AG04450 (cell line): ENCODE measurements around the gene LLGL2. TPM values are rescaled to one million over a fixed set of nuclear protein-coding genes. Genes with fewer than 3 reads are reported as not detected.

Source experiments
- CTCF ChIA-PET: fragments of 300-600, 350-600 bp; formaldehyde crosslinking; extraction: SDS; loops from one replicate; lab custom pipeline; 2022; ENCODE audit warnings: antibody characterized with exemption, inconsistent platforms; lab: Charles Lee
- POLR2A ChIA-PET: fragments of 350-600 bp; formaldehyde crosslinking; extraction: SDS; loops from one replicate; lab custom pipeline; 2021; ENCODE audit warnings: antibody characterized with exemption, inconsistent platforms; lab: Yijun Ruan, JAX
- DNase-seq: peaks from one replicate; pipeline ENCODE4 v3.0.0-alpha.2; 2011; ENCODE audit warnings: low read depth, low spot score
- H3K27ac ChIP-seq: one replicate; pipeline ENCODE4 v1.5.1; 2012; ENCODE audit warnings: low read depth, low read length, control low read depth
- H3K27me3 ChIP-seq: one replicate; pipeline ENCODE4 v1.6.0; 2012; ENCODE audit warnings: low read length; ENCODE audit not compliant: control insufficient read depth, insufficient read depth
- H3K4me3 ChIP-seq: 2 replicates; pipeline ENCODE4 v1.5.1; 2011; ENCODE audit warnings: mild to moderate bottlenecking, low read depth, low read length, control low read depth
- H3K9me3 ChIP-seq: 2 replicates; pipeline ENCODE4 v1.5.1; 2012; ENCODE audit warnings: low read length; ENCODE audit not compliant: control insufficient read depth, insufficient read depth
- polyA plus RNA-seq: library from polyadenylated mRNA; depleted of rRNA; stranded (reverse); fragments of >200 nt; gene quantifications from 2 replicates; pipeline ENCODE4 v1.2.3, GENCODE V29; 2011
- TF ChIP-seq, protein P1 (sequence below): IDR thresholded peaks from 2 replicates; pipeline ENCODE4 v1.5.1; 2011; ENCODE audit warnings: low read depth, low read length, control low read depth, inconsistent platforms

LLGL2 gene
- polyA plus RNA-seq, 1 experiment = 0.24 TPM

DNA sequence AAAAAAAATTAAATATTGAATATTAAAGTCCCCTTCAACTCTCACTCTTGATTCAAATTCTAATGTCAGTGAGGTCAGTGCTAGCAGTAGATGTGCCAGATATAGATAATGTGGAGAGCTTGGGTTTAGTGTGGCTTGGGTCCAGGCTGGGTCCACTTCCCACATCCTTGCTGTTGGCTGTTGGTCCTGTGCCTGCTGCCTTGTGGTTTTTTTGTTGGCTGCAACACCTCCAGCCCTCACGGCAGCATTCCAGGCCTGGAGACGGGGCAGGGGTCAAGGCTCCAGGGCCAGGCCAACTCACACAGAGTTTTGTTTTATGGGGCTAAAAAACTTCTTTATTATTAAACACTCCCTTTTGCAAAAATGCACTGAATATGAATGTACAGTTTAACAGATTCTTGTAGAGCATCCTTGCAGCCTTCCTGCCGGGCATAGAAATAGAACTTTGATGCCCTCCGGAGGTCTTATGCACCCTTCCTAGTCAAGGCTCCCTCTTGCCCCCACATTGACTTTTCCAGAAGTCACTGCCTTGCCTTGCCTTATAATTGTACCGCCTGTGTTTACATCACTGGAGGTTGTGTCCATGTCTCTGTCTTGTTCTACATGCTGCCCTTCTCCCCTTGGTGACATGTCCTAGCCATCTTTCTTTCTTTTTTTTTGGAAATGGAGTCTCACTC lies 36.6 kb downstream of the LLGL2 start:
- no peak overlapping the region for H3K4me3 ChIP-seq
- ChIA-PET POLR2A (no interaction called here), CTCF (no interaction called here)
- no peak overlapping the region for H3K27ac ChIP-seq
- TF ChIP-seq, protein P1, sequence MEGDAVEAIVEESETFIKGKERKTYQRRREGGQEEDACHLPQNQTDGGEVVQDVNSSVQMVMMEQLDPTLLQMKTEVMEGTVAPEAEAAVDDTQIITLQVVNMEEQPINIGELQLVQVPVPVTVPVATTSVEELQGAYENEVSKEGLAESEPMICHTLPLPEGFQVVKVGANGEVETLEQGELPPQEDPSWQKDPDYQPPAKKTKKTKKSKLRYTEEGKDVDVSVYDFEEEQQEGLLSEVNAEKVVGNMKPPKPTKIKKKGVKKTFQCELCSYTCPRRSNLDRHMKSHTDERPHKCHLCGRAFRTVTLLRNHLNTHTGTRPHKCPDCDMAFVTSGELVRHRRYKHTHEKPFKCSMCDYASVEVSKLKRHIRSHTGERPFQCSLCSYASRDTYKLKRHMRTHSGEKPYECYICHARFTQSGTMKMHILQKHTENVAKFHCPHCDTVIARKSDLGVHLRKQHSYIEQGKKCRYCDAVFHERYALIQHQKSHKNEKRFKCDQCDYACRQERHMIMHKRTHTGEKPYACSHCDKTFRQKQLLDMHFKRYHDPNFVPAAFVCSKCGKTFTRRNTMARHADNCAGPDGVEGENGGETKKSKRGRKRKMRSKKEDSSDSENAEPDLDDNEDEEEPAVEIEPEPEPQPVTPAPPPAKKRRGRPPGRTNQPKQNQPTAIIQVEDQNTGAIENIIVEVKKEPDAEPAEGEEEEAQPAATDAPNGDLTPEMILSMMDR = no peak
- H3K9me3 ChIP-seq = no peaks in the 10 kb centered on the region; the same call in 1 of the 2 replicates
- DNase-seq = no peak
- H3K27me3 ChIP-seq = peaks cover 33% of the 10 kb centered on the region

DNA sequence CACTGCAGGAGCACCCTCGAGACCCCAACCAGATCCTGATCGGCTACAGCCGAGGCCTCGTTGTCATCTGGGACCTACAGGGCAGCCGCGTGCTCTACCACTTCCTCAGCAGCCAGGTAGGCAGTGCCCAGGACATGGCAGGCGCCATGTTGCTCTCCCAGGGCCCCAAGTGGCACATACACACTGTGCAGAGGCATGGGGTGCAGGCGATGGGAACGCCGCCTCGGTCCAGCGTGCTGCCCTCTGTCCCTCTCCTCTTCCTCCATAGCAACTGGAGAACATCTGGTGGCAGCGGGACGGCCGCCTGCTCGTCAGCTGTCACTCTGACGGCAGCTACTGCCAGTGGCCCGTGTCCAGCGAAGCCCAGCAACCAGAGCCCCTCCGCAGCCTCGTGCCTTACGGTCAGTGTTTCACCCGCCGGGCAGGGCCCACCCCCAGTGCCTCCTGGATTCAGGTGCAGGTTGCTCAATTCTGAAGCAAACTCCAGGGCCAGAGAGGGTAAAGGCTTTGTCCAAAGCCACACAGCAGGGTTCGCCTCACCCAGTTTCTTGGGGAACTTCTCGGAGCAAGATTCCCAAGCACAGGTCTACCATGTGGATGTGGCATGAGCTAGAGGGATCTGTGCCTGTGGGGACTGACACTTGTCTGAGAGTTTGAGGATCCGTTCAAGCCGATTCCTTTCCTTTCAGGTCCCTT lies 37.7 kb downstream of the LLGL2 start:
- ChIA-PET CTCF (no interaction called here), POLR2A (no interaction called here)
- TF ChIP-seq, protein P1 = no peak

DNA sequence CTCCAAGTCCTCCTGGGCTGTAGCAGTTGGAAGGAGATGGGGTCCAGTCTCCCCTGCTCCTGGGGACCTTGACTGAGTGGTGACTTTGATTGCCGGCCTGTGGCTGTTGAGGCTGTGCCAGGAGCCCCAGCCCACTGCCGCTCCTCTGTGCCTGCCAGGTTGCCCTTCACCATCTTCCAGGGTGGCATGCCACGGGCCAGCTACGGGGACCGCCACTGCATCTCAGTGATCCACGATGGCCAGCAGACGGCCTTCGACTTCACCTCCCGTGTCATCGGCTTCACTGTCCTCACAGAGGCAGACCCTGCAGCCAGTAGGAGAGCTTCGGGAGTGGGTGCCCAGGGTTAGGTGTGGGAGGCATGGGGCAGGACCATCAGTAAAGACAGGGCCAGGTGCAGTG lies 38.7 kb downstream of the LLGL2 start:
- POLR2A ChIA-PET = no interaction called here
- H3K4me3 ChIP-seq = no peak overlapping the region

More for the DNA sequence above, 37.7 kb downstream of the LLGL2 start:
- Histone ChIP-seq H3K27ac (no peak overlapping the region), H3K9me3 (no peaks in the 10 kb centered on the region; the same call in 1 of the 2 replicates), H3K4me3 (no peak overlapping the region), H3K27me3 (peaks cover 37% of the 10 kb centered on the region)
- DNase-seq = no peak

DNA sequence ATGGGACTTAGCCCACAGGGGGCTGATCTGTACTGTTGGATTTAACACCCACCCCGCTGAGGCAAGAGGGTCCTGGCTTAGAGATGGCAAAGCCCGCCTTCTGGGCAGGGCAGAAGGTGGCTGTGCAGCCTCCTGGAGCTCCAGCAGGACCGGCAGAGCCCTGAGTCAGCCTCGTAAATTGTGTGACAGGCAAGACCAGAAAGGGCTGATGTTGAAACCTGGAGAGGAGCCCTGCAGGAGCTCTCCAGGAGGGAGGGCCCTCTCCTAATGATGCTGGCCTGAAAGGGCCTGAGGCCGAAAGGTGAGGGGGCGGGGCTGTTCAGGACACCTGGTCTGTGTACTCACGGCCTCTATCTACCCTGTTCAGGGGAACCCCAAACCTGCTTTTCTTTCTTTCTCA lies 39.6 kb downstream of the LLGL2 start:
- Histone ChIP-seq H3K9me3 (no peaks in the 10 kb centered on the region; the same call in 1 of the 2 replicates), H3K27ac (no peak overlapping the region), H3K4me3 (no peak overlapping the region), H3K27me3 (peaks cover 43% of the 10 kb centered on the region)
- TF ChIP-seq, protein P1 = no peak
- ChIA-PET POLR2A (no interaction called here), CTCF (no interaction called here)
- no peak for DNase-seq

More for the DNA sequence above, 38.7 kb downstream of the LLGL2 start:
- no peaks in the 10 kb centered on the region; the same call in 1 of the 2 replicates for H3K9me3 ChIP-seq
- no peak for DNase-seq
- peaks cover 43% of the 10 kb centered on the region for H3K27me3 ChIP-seq
- CTCF ChIA-PET = no interaction called here
- no peak overlapping the region for H3K27ac ChIP-seq
- TF ChIP-seq, protein P1 = no peak

DNA sequence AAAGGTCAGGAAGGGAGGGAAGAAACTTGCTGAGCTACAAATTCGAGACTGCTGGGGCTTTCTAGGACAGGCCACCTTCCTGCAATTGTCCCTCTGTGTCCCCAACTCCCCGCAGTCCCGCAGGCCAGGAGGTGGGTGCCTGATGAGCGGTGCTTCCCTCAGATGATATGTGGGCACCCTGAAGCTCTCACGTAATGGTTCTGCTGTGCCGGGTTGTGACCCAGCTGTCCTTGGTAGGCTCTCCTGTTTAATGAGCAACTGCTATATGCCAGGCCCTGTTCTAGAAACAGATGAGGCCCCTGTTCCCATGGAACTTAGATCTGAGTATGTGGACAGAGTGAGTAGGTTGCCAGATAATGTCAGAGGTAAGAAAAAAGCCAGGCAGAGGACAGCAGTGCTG lies 40.1 kb downstream of the LLGL2 start:
- TF ChIP-seq, protein P1 = no peak
- POLR2A ChIA-PET = no interaction called here
- H3K9me3 ChIP-seq = no peaks in the 10 kb centered on the region; the same call in 1 of the 2 replicates
- H3K27ac ChIP-seq = no peak overlapping the region
- CTCF ChIA-PET = interaction anchor here (0.5 kb wide), 1 partner anchor 34 kb away, joined by 4 read pairs; no protein-coding TSS in a partner anchor
- DNase-seq = no peak
- H3K27me3 ChIP-seq = peaks cover 44% of the 10 kb centered on the region
- H3K4me3 ChIP-seq = no peak overlapping the region
